Common myeloid progenitor, CD34-positive (primary cell): ENCODE measurements around the gene EPHA6.
A peak's percentile ranks its signal among the peaks of the same experiment; 100 is the strongest.

Experiments used
- CTCF ChIA-PET: fragments of 350-600 bp; sonication (Branson Sonifier 250); formaldehyde crosslinking; loops from one replicate; lab custom pipeline; 2021; ENCODE audit warnings: antibody characterized with exemption; lab: Charles Lee
- POLR2A ChIA-PET: fragments of 350-600 bp; sonication (Branson Sonifier 250); formaldehyde crosslinking; loops from one replicate; lab custom pipeline; 2021; ENCODE audit warnings: antibody characterized with exemption; lab: Charles Lee
- DNase-seq, 3 donors: peaks; one replicate each; pipeline versions ENCODE4 v3.0.0 to v3.0.0-alpha.2; 2013
- H3K27ac ChIP-seq, 2 experiments: 1 replicate in 1 of 2; 2 replicates in 1 of 2; pipeline ENCODE4 v1.7.0; 2013; ENCODE audit warnings: inconsistent platforms in 2 of 2, low read length in 2 of 2, mild to moderate bottlenecking in 2 of 2, low read depth in 1 of 2, moderate library complexity in 1 of 2; ENCODE audit not compliant: severe bottlenecking in 2 of 2, insufficient read depth in 1 of 2, poor library complexity in 1 of 2
- H3K27me3 ChIP-seq, 5 experiments: replicated peaks in 2 of 5; 1 replicate in 3 of 5; 2 replicates in 2 of 5; pipeline versions ENCODE4 v1.6.1 to v1.7.0; 2013; ENCODE audit warnings: low read length in 4 of 5, mild to moderate bottlenecking in 2 of 5, moderate library complexity in 2 of 5, inconsistent platforms in 1 of 5; ENCODE audit not compliant: insufficient read depth in 5 of 5, control insufficient read depth in 4 of 5
- H3K36me3 ChIP-seq, 4 experiments: 1 replicate in 2 of 4; 2 replicates in 2 of 4; pipeline versions ENCODE4 v1.6.1 to v1.7.0; 2013; ENCODE audit warnings: low read length in 3 of 4, control low read depth in 1 of 4, mild to moderate bottlenecking in 1 of 4; ENCODE audit not compliant: control insufficient read depth in 4 of 4, insufficient read depth in 4 of 4
- H3K4me1 ChIP-seq, 4 experiments: 1 replicate in 3 of 4; 2 replicates in 1 of 4; pipeline versions ENCODE4 v1.6.1 to v1.7.1; 2013; ENCODE audit warnings: low read length in 3 of 4, mild to moderate bottlenecking in 3 of 4, control low read depth in 1 of 4, inconsistent platforms in 1 of 4, moderate library complexity in 1 of 4; ENCODE audit not compliant: control insufficient read depth in 4 of 4, insufficient read depth in 4 of 4; ENCODE audit errors: control extremely low read depth in 1 of 4
- H3K4me3 ChIP-seq, 7 experiments: 1 replicate in 4 of 7; 2 replicates in 3 of 7; pipeline versions ENCODE4 v1.5.1 to v1.7.0; 2013; ENCODE audit warnings: mild to moderate bottlenecking in 7 of 7, low read length in 6 of 7, moderate library complexity in 6 of 7, inconsistent platforms in 2 of 7, low read depth in 2 of 7, control low read depth in 1 of 7; ENCODE audit not compliant: insufficient read depth in 4 of 7, control insufficient read depth in 1 of 7; ENCODE audit errors: extremely low read depth in 1 of 7
- H3K9me3 ChIP-seq, 5 experiments: 1 replicate in 4 of 5; 2 replicates in 1 of 5; pipeline versions ENCODE4 v1.6.1 to v1.7.1; 2013; ENCODE audit warnings: low read length in 4 of 5, mild to moderate bottlenecking in 2 of 5, inconsistent platforms in 1 of 5, low read depth in 1 of 5, moderate library complexity in 1 of 5; ENCODE audit not compliant: control insufficient read depth in 4 of 5, insufficient read depth in 2 of 5; ENCODE audit errors: control extremely low read depth in 1 of 5
- WGBS: methylation state at CpG from one replicate; pipeline ENCODE4 v1.1.5; 2013; ENCODE audit not compliant: insufficient coverage; 5-methylcytosine and 5-hydroxymethylcytosine counted together

EPHA6 gene

DNA sequence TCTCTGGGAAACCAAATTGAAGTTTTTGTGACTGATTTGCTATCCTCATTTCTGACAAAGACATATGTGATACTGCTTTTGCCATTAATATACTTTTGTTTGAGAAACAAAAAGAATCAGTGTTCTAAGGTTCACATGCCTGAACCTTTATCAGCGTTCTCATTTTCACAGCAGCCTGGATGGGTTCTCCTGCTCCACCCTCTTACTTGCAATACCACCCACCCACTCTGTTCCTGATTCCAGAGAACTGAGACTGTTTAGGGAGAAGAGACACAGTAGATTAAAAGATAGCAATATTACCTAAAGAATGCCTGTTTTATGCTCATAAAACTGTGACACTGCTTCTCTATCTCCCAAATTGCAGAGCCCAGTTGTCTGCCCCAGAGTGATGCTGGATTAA is 924.4 kb downstream of the EPHA6 start:
- H3K36me3 ChIP-seq: no peaks in the 10 kb centered on the region
- H3K4me1 ChIP-seq: no peaks in the 10 kb centered on the region
- CTCF ChIA-PET: no interaction called here
- no peak for DNase-seq
- WGBS: no CpG with 5 or more reads among the region's 1 CpG
- POLR2A ChIA-PET: no interaction called here
- H3K27me3 ChIP-seq: no peaks in the 10 kb centered on the region
- H3K27ac ChIP-seq: no peak overlapping the region
- H3K9me3 ChIP-seq: peaks cover 0 to 2% (median 0%) of the 10 kb centered on the region in 5 experiments
- H3K4me3 ChIP-seq: no peak overlapping the region

DNA sequence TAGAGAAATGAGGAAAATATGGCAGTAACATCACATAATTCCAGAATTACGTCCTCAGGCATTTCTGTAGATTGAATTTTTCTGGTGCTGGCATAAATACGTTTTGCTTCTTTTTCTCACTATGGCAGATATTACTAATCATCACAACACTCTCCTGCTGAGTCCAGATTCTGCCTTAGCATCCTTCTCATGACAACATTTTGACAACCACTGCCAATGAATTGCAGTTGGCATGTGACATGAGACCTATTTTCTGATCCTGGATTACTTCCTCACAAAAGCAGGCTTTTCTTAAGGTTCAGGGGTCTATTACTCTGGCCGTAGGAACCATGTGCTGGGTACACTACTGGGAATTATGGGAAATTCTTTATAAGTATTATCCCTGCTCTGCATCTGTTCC is 927.6 kb downstream of the EPHA6 start:
- H3K36me3 ChIP-seq: no peaks in the 10 kb centered on the region
- H3K27me3 ChIP-seq: no peaks in the 10 kb centered on the region
- WGBS: 100% methylated on average over 3 of the region's 3 CpGs
- no peaks in the 10 kb centered on the region for H3K4me1 ChIP-seq
- CTCF ChIA-PET: no interaction called here
- no peak overlapping the region for H3K4me3 ChIP-seq
- DNase-seq: no peak
- POLR2A ChIA-PET: no interaction called here
- no peak overlapping the region for H3K27ac ChIP-seq
- peaks cover 0 to 2% (median 0%) of the 10 kb centered on the region in 5 experiments for H3K9me3 ChIP-seq

DNA sequence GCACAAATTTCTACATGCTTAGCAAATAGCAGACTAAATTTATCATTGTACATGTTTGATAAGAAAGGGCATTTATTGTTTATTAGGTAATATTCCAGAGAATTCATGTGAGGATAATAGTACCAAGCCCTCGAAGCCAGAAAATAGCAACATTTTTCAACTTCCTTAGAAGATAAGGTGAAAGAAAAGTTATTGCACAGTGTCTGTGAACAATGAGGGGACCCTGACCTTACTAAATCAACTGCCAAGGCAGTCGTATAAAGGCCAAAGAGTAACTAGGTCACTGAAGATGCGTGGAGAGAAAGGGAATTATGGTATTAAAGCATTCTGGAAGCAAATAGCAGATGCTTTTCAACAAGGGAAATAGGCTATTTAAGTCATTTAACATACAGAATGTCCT is 929.9 kb downstream of the EPHA6 start:
- Histone ChIP-seq H3K4me1 (no peaks in the 10 kb centered on the region), H3K27me3 (peaks cover 0 to 2% (median 0%) of the 10 kb centered on the region in 5 experiments), H3K9me3 (peaks cover 0 to 2% (median 0%) of the 10 kb centered on the region in 5 experiments), H3K27ac (no peak overlapping the region), H3K36me3 (no peaks in the 10 kb centered on the region), H3K4me3 (no peak overlapping the region)
- DNase-seq: no peak
- CTCF ChIA-PET: no interaction called here
- 96% methylated on average over 2 of the region's 3 CpGs for WGBS
- POLR2A ChIA-PET: no interaction called here

DNA sequence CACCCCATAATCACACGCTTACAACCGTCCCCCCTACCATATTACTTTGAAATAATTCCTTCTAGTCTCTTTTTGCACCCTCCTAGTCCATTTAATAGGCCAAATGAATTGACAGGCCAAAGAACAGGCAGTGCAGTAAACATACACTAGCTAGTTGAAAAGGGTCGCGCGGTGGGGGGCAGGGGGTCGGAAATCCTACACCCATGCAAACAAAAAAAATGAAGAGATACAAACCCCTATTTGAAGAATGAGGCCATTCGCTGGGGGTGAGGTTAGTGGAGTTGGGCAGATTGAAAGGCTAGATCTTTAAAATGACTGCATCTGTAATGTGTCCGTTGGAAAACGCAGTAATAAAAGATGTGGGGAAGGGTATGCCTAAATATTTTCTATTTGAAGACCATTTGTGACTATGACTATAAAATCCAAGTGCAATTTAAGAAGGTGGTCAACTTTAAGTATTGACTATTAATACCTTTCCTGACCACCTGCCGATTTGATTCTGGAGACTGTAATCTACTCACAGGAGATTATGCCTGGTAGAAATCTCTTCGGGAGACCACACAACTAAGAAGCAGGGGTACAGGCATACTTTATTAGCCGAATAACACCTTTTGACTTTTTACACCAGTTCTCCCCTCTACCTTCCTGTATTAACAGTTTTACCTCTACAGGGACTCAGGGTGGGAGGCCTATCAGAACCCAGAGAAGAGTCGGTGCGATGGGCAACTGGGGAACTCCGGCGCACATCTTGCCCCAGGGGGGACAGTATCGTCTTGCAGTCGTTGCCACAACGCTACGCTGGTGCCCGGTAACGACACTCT is 949.4 kb downstream of the EPHA6 start:
- peak overlapping the region; percentile 62 to 82 for H3K27ac ChIP-seq
- H3K9me3 ChIP-seq: no peaks in the 10 kb centered on the region
- peak overlapping the region; percentile 85 to 99 (median 93) for H3K4me3 ChIP-seq
- ChIA-PET CTCF (interaction anchor here (0.9 to 1.4 kb wide), 2 partner anchors 10 to 275 kb away, joined by 3 to 4 read pairs; no protein-coding TSS in a partner anchor), POLR2A (no interaction called here)
- 17% methylated on average over 17 of the region's 22 CpGs for WGBS
- H3K36me3 ChIP-seq: no peaks in the 10 kb centered on the region
- H3K4me1 ChIP-seq: peaks cover 0 to 17% (median 11%) of the 10 kb centered on the region in 4 experiments
- H3K27me3 ChIP-seq: no peaks in the 10 kb centered on the region
- DNase-seq: peak in 1 of 3 donors; percentile 0

DNA sequence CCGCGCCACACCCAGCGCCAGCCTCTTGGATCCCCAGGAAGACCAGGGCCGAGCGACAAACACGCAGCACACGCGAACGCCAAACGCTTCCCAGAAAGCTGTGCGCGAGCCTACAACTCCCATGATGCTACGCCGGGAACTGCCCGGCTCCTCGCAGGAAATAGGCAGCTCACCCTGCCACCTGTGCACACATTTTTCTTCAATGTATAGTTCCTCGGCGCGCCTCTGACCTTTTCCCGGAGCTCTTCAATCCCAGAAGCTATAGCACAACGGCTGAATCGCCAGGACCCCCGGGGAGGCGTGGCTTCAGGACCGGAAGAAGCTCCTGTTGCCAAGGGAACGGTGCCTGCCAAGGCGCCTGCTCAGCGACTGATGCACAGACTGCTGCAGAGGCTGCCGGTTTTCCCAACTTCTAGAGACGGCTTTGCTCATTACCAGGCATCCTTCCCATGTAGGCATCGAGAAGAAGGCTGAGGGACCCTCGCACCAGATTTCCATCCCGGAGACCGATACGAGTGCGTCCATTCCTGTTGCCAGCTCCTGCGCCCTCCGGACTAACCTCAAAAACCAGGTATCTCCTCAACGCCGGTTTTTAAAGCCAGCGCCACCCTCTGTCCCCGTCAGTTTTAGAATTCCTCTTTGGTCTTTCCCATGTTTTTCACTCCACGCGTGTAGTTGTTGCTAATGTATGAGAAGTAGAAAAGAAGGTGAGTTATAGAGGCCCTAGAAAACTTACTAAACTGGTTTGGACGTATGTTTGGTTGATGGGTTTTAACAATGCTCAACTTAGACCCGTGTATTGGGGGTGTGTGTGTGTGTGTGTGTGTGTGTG is 950.2 kb downstream of the EPHA6 start, which contains the start of gene ARL6:
Gene ARL6, plus strand, starts transcription at position 352 of the 832 bp plus-strand sequence. CDS start 3,350 bp downstream, outside the sequence.
- Histone ChIP-seq H3K4me1 (peaks cover 0 to 17% (median 11%) of the 10 kb centered on the region in 4 experiments), H3K9me3 (no peaks in the 10 kb centered on the region), H3K27ac (peak within 1 kb of the TSS; percentile 62 to 82), H3K4me3 (peak within 1 kb of the TSS; percentile 85 to 99 (median 93)), H3K27me3 (no peaks in the 10 kb centered on the region), H3K36me3 (peaks cover 0 to 2% (median under 1%) of the 10 kb centered on the region in 4 experiments)
- under 1% methylated on average over 41 of the region's 46 CpGs for WGBS
- DNase-seq: peak; percentile 70 to 85 (median 71)
- ChIA-PET CTCF (interaction anchor here (1.4 kb wide), 1 partner anchor 10 kb away, joined by 4 read pairs; no protein-coding TSS in a partner anchor), POLR2A (interaction anchor here (0.7 kb wide), 1 partner anchor 771 kb away, joined by 3 read pairs; no protein-coding TSS in a partner anchor)

DNA sequence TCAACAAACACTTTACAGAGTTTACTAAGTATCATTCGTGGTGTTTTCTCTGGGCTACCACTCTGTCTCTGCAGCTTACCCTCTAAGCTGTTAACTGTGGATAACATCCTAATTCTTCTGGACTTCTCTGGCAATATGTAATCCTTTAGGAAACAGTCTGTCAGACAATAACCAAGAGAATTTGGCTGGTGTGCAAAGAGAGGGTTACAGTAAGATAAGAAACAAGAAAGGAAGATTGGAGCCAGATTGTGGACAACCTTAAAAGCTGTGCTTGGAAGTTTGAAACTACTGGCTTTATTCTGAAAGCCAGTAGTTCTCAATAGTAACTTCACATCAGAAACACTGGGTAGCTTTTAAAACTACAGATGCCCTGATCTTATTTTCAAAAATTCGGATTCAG is 950.9 kb downstream of the EPHA6 start:
- Histone ChIP-seq H3K27ac (peak overlapping the region in 1 of 2 experiments; percentile 62), H3K27me3 (no peaks in the 10 kb centered on the region), H3K4me3 (peak overlapping the region in 5 of 7 experiments; percentile 92 to 99 (median 98)), H3K9me3 (no peaks in the 10 kb centered on the region), H3K36me3 (peaks cover 0 to 6% (median 2%) of the 10 kb centered on the region in 4 experiments), H3K4me1 (peaks cover 0 to 17% (median 11%) of the 10 kb centered on the region in 4 experiments)
- WGBS: no CpG with 5 or more reads among the region's 2 CpGs
- POLR2A ChIA-PET: interaction anchor here (0.7 kb wide), 1 partner anchor 771 kb away, joined by 3 read pairs; no protein-coding TSS in a partner anchor
- peak in 1 of 3 donors; percentile 0 for DNase-seq
- CTCF ChIA-PET: interaction anchor here (1.4 kb wide), 1 partner anchor 9 kb away, joined by 4 read pairs; no protein-coding TSS in a partner anchor
